Measurements from ENCODE around the gene SRSF4.
A peak's percentile ranks its signal among the peaks of the same experiment; 100 is the strongest.

The SRSF4 gene

DNA sequence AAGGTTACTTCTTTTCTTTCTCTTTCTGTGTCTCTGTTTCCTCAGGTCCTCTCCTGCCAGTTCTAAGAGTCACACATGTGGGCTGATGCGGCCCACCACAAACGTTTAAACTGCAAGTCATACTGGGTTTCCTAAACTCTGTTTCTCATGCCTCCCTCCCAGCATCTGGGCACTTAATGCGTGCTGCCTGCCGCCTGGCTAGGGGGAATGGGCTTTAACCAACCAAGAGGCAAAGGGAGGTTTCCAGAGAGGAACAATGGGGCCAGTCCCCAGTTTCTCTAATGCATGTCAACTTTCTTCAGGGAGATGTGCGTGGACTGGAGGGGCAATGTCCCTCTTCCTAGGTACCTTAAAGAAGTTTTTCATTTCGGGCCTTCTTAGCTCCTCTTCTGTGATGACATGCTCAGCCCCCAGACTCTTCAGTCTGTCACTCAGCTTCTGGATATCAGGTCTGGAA, 19.9 kb upstream of the SRSF4 start:
- no peak overlapping the region for H3K4me3 ChIP-seq (replicated peaks in 1 of 2; ENCODE audit: low read depth in 2 of 2, low read length in 2 of 2)
- TF ChIP-seq, protein P1, sequence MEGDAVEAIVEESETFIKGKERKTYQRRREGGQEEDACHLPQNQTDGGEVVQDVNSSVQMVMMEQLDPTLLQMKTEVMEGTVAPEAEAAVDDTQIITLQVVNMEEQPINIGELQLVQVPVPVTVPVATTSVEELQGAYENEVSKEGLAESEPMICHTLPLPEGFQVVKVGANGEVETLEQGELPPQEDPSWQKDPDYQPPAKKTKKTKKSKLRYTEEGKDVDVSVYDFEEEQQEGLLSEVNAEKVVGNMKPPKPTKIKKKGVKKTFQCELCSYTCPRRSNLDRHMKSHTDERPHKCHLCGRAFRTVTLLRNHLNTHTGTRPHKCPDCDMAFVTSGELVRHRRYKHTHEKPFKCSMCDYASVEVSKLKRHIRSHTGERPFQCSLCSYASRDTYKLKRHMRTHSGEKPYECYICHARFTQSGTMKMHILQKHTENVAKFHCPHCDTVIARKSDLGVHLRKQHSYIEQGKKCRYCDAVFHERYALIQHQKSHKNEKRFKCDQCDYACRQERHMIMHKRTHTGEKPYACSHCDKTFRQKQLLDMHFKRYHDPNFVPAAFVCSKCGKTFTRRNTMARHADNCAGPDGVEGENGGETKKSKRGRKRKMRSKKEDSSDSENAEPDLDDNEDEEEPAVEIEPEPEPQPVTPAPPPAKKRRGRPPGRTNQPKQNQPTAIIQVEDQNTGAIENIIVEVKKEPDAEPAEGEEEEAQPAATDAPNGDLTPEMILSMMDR (IDR thresholded peaks at IDR 0.05; ENCODE audit: low read depth, low read length), result no peak
- DNase-seq (ENCODE audit: low read depth in 2 of 2), result no peak

DNA sequence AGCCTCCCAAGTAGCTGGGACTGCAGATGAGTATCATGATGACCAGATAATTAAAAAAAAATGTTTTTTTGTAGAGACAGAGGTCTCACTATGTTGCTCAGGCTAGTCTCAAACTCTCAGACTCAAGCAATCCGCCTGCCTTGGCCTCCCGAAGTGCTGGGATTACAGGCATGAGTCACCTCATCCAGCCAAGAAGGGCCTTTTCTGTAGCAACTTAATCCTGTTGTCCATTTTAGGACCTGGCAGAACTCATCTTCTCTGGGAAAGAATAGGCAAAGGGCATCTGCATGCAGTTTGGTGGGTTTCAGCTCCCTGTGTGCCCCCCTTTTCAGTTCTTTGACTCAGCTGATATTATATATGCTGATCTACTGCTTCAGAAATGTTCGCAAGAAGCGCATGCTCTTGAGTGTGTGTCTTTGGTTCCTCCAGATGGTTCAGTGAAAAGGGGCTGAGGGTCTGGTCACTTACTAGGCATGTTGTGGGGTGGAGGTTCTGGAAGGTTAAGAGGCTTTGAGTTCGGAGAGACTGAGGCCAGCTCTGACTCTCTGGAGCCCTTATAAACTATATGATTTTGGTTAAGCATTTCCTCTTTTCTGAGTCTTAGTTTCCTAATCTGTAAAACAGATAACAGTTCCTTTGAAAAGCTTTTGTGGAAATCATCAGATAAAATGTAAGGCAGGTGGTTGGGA, 19.4 kb upstream of the SRSF4 start:
- TF ChIP-seq, protein P1 (IDR thresholded peaks at IDR 0.05; ENCODE audit: low read depth, low read length), result no peak
- H3K4me3 ChIP-seq (replicated peaks in 1 of 2; ENCODE audit: low read depth in 2 of 2, low read length in 2 of 2), result no peak overlapping the region
- no peak for DNase-seq (ENCODE audit: low read depth in 2 of 2)

DNA sequence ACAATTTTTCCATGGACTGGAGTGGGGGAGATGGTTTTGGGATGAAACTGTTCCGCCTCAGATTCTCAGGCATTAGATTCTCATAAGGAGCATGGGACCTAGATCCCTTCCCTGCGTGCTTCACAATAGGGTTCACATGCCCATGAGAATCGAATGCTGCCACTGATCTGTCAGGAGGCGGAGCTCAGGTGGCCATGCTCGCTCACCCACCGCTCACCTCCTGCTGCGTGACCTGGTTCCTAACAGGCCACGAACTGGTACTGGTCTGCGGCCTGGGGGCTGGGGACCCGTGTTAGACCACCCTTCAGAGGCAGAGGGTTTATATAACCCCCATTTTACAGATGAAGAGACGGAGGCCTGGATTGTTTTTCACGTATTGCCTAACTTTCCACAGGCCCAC, 16.3 kb upstream of the SRSF4 start:
- DNase-seq (ENCODE audit: low read depth in 2 of 2), result no peak
- H3K4me3 ChIP-seq (replicated peaks in 1 of 2; ENCODE audit: low read depth in 2 of 2, low read length in 2 of 2), result no peak overlapping the region
- TF ChIP-seq, protein P1 (IDR thresholded peaks at IDR 0.05; ENCODE audit: low read depth, low read length), result no peak

DNA sequence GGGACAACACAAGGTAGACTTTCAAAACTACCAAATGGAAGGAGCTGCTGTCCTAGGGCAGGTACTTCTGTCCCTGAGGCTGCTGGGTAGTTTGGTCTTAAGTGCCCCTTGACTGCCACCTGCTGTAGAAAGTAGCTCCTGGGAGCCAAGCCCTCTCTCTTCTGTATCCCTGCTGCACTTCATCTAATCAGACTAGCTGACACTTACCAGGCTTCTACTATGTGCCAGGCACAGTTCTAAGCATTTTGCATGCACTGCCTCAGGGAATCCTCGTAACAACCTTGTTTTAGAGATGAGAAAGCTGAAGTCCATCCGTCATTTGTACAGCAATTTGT, 15.9 kb upstream of the SRSF4 start:
- DNase-seq (ENCODE audit: low read depth in 2 of 2), result peak; percentile 46 to 58
- no peak overlapping the region for H3K4me3 ChIP-seq (replicated peaks in 1 of 2; ENCODE audit: low read depth in 2 of 2, low read length in 2 of 2)
- TF ChIP-seq, protein P1 (IDR thresholded peaks at IDR 0.05; ENCODE audit: low read depth, low read length), result peak; percentile 41

DNA sequence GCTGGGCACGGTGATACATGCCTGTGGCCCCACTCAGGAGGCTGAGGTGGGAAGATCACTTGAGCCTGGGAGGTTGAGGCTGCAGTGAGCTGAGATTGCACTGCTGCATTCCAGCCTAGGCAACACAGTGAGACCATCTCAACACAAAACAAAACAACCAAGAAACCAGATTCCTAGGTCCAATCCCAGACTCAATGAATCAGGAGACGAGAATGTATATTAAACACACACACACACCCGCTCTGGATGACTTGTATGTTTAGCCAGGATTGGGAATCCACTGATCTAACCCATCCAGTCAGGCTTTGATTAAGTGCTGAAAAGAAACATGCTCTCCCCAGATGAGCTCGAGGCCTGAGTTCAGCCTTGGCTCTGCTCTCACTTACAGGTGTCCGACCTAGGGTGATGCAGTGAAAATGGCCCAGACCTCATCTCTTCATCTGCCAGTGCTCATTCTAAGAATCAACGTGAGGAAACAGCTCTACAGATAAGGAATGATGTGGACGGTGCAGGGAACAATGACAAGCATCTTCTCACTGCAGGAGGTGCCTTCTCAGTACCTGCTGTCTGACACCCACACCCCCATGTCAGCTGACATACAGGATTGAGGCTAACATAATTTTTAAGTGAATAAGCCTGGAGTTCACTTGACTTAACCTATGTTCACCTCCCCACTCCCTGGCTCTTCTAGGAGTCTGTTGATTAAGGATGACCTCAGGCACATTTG, 15.3 kb upstream of the SRSF4 start:
- DNase-seq (ENCODE audit: low read depth in 2 of 2), result peak in 1 of 2 donors; percentile 64
- TF ChIP-seq, protein P1 (IDR thresholded peaks at IDR 0.05; ENCODE audit: low read depth, low read length), result no peak
- H3K4me3 ChIP-seq (replicated peaks in 1 of 2; ENCODE audit: low read depth in 2 of 2, low read length in 2 of 2), result no peak overlapping the region

DNA sequence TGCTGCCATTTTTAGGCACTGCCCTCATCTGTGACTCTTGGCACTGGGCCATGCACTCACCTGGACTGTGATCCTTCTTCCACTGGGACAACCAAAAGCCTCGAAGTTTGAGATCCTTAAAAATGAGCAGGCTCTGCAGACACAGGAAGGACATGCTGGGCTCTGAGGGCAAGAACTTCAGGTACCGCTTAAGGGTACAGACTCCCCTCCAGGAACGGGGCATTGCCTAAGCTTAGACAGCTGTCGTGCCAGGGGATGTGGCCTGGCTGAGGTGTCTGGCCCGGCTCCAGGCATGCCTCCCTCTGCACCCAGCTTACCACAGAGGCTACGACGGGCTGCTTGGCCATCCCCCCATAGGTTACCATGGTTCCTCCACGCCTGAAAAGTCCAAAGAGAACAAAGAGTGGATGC, 14.2 kb upstream of the SRSF4 start:
- TF ChIP-seq, protein P1 (IDR thresholded peaks at IDR 0.05; ENCODE audit: low read depth, low read length), result no peak
- DNase-seq (ENCODE audit: low read depth in 2 of 2), result no peak

More for the DNA sequence above, 14.2 kb upstream of the SRSF4 start:
- H3K4me3 ChIP-seq (replicated peaks in 1 of 2; ENCODE audit: low read depth in 2 of 2, low read length in 2 of 2), result no peak overlapping the region
